ENCODE results near the gene FBXO38.

- TF ChIP-seq CTCF (IDR thresholded peaks at IDR 0.05) = no peak
- TF ChIP-seq POLR2A (IDR thresholded peaks at IDR 0.05) = no peak
These were observed 81.8 kb downstream of the FBXO38 start for GRCh38 chr5:148465381-148466235.

Data from adrenal gland (tissue), 5 donors.